AG04449 (cell line): Measurements from ENCODE around the gene PYCR2.
A peak's percentile ranks its signal among the peaks of the same experiment; 100 is the strongest.

ENCODE experiments used
- CTCF ChIA-PET: fragments of 350-600 bp; formaldehyde crosslinking; extraction: SDS; loops from one replicate; lab custom pipeline; 2021; ENCODE audit warnings: antibody characterized with exemption; lab: Yijun Ruan, JAX
- POLR2A ChIA-PET: fragments of 400-600, 350-600 bp; formaldehyde crosslinking; extraction: SDS; loops from one replicate; lab custom pipeline; 2020; ENCODE audit warnings: antibody characterized with exemption, inconsistent platforms; lab: Yijun Ruan, JAX
- DNase-seq: peaks from one replicate; pipeline ENCODE4 v3.0.0-alpha.2; 2010; ENCODE audit warnings: low read depth, low spot score
- H3K4me3 ChIP-seq: 2 replicates; pipeline ENCODE4 v1.5.1; 2011; ENCODE audit warnings: low read depth, mild to moderate bottlenecking, control low read depth, low read length
- TF ChIP-seq, protein P1 (sequence below): IDR thresholded peaks from one replicate; pipeline ENCODE4 v1.5.1; 2011; ENCODE audit warnings: mild to moderate bottlenecking, moderate library complexity, low read length, control low read depth, inconsistent platforms; ENCODE audit not compliant: insufficient read depth; ENCODE audit errors: missing control alignments

The PYCR2 gene

DNA sequence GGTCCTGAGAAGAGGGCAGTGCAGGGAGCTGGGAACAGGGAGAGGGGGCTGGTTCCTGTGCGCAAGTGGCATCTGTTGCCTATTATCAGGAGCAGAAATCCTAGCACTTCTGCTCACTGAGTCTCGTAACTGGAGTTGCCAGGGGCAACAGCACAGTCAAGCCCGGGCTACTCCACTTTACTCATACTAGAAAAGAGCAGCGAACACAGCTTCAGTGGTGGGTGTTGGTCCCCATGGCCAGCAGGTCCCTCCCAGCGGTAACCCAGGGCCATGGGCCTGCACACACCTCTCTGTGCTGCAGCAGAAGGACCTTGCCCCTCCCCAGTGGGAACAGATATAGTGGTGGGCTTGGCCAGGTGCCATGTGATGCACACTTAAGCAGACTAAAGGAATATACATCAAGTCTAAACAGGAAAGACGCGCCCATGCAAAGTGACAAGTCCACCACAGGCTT, 8.5 kb downstream of the PYCR2 start:
- CTCF ChIA-PET: interaction anchor here (1.0 to 14.9 kb wide), 3 partner anchors 25 to 443 kb away, joined by 3 to 190 read pairs (median 4); no protein-coding TSS in a partner anchor
- POLR2A ChIA-PET: interaction anchor here (1.0 kb wide), 1 partner anchor 8 kb away, joined by 3 read pairs; the partner anchor contains the start of gene PYCR2
- H3K4me3 ChIP-seq: no peak overlapping the region
- no peak for DNase-seq
- TF ChIP-seq, protein P1, sequence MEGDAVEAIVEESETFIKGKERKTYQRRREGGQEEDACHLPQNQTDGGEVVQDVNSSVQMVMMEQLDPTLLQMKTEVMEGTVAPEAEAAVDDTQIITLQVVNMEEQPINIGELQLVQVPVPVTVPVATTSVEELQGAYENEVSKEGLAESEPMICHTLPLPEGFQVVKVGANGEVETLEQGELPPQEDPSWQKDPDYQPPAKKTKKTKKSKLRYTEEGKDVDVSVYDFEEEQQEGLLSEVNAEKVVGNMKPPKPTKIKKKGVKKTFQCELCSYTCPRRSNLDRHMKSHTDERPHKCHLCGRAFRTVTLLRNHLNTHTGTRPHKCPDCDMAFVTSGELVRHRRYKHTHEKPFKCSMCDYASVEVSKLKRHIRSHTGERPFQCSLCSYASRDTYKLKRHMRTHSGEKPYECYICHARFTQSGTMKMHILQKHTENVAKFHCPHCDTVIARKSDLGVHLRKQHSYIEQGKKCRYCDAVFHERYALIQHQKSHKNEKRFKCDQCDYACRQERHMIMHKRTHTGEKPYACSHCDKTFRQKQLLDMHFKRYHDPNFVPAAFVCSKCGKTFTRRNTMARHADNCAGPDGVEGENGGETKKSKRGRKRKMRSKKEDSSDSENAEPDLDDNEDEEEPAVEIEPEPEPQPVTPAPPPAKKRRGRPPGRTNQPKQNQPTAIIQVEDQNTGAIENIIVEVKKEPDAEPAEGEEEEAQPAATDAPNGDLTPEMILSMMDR: no peak

DNA sequence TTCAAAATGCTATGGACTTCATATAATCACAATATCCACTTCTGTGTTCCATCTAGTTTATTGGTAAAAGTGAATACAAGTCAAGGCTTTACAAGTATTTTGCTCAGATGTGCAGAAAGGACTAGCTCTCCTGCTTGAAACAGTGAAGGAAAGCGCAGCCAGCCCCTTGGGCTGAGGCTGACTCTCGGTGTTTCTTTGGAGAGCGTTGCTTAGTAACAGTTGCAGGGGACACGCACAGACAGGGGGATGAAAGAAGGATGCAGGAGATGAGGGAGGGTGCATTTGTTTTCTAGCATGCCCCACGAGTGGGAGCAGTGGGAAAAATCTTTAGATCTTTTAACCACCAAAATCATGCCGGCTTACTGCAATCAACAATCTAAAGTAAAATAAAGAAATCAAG, 9.1 kb downstream of the PYCR2 start:
- POLR2A ChIA-PET: interaction anchor here (1.0 kb wide), 1 partner anchor 9 kb away, joined by 3 read pairs; the partner anchor contains the start of gene PYCR2
- CTCF ChIA-PET: interaction anchor here (1.7 to 14.9 kb wide), 4 partner anchors 7 to 442 kb away, joined by 4 to 190 read pairs (median 50); partner anchors contain the start of gene PYCR2

DNA sequence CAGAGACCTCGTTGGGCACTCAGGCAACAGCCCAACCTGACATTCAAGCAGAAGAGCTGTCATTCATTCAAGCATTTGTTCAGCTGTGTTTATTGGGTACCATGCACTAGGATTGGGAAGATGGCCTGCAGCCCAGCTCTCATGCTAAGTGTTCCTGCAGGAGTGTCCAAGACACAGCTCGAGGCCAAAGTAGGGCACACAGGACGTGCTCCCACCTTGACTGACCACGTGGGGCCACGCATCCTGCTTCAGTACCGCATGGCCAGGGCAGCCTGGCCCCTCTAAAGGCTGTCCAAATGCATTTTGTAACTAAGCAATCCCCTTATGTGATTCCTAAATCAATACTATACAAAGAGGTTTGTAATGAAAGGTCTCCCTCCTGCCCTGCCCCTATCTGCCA, 9.7 kb downstream of the PYCR2 start:
- DNase-seq: no peak
- no peak overlapping the region for H3K4me3 ChIP-seq
- ChIA-PET POLR2A (no interaction called here), CTCF (interaction anchor here (1.7 to 14.9 kb wide), 4 partner anchors 8 to 442 kb away, joined by 4 to 190 read pairs (median 50); partner anchors contain the start of gene PYCR2)
- TF ChIP-seq, protein P1: no peak

More for the DNA sequence above, 9.1 kb downstream of the PYCR2 start:
- TF ChIP-seq, protein P1: no peak
- no peak overlapping the region for H3K4me3 ChIP-seq
- DNase-seq: no peak

DNA sequence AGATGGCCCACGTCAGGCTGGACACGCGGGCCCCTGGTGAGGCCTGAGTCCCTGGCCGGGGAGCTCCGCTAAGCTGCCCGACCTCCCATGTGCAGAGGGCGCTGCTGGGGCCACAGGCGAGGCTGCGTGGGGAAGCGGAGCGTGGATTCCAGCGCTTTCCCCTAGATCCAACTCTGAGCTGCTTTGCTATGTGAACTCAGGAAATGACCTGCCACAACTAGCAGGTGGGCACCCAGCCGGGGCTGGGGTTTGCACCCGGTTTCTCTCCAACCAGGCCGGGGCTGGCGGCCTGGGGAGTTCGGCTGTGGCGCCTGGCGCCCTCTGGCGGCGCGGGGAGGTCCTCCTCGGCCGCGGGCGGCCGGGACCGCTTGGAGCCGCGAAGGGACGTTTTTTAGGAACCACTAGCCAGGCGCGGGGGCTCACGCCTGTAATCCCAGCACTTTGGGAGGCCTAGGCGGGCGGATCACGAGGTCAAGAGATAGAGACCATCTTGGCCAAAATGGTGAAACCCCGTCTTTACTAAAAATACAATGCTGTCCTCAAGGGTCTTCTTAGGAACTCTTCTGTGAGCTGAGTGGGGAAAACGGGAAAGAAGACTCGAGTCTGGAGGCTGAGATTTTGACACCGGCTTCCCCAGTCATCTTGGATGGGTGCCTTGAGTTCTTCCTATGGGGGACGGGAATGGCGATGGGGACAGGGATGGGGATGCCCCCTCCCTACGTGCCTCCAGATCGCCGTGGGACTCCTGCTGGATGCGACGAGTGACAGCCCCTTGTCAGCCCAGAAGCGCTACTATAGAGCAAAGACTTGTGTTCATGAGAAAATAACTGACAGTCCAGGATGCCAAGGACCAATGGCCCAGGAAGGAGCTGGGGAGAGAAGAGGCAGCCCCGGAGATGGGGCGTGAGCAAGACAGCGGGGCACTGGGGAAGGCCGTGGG, 12.6 kb downstream of the PYCR2 start:
- DNase-seq: no peak
- ChIA-PET CTCF (interaction anchor here (0.6 to 14.9 kb wide), 36 partner anchors 11 to 456 kb away, joined by 3 to 190 read pairs (median 5); partner anchors contain the start of genes EPHX1, LEFTY2, PYCR2 and SRP9), POLR2A (interaction anchor here (0.5 to 1.1 kb wide), 2 partner anchors 9 to 347 kb away, joined by 4 read pairs; no protein-coding TSS in a partner anchor)
- TF ChIP-seq, protein P1: peak; percentile 77
- no peak overlapping the region; the same call in 1 of the 2 replicates for H3K4me3 ChIP-seq

DNA sequence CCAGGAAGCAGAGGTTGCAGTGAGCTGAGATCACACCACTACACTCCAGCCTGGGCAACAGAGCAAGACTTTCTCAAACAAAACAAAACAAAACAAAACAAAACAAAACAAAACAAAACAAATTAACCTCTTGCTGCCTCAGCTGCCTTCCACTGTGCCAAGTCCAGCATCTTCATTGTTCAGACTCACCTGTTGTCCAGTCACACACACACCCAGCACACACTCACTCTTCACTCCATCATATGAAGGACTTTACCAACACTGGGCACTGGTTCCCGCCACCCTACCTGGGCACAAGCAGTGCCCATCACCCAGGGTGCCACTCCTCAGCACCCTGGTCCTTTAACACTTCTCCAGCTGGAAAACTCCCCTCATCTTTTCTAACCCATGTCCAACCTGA, 14.6 kb downstream of the PYCR2 start:
- TF ChIP-seq, protein P1: no peak
- CTCF ChIA-PET: interaction anchor here (1.6 to 14.9 kb wide), 6 partner anchors 10 to 437 kb away, joined by 6 to 190 read pairs (median 36); partner anchors contain the start of genes PYCR2, SRP9 and TMEM63A
- DNase-seq: no peak
- H3K4me3 ChIP-seq: no peak overlapping the region
- POLR2A ChIA-PET: no interaction called here

DNA sequence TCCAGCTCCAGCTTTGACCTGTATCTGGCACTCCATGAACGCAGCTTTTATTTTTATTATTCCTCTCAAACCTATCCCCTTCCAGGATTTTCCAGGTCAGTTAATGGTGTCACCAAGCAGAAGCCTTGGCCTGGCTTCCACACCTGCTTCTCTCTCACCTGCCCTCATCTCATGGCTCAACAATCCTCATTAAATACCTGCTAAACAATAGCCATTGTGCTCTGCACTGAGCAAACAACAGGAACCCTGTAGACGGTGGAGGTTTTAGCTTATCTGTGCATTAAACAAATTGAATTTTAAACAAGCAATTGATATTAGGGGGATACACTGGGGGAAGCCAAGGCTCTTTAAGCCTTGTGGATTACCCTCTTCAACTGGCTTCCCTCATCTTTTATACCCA, 15.3 kb downstream of the PYCR2 start:
- TF ChIP-seq, protein P1: no peak
- no peak for DNase-seq
- CTCF ChIA-PET: interaction anchor here (0.8 to 14.9 kb wide), 7 partner anchors 8 to 436 kb away, joined by 3 to 190 read pairs (median 6); partner anchors contain the start of genes PYCR2 and TMEM63A

More for the DNA sequence above, 15.3 kb downstream of the PYCR2 start:
- no peak overlapping the region for H3K4me3 ChIP-seq
- POLR2A ChIA-PET: no interaction called here
